Measurements from ENCODE around the gene STARD3.

- TF ChIP-seq CTCF (IDR thresholded peaks at IDR 0.05; ENCODE audit: low read length) = no peak
- TF ChIP-seq EZH2 (IDR thresholded peaks at IDR 0.05; ENCODE audit: borderline replicate concordance, low read length) = no peak
Measured at GRCh38 chr17:39601758-39602532, 35.0 kb upstream of the STARD3 start.
